ENCODE data around the gene ELMO1. TPM values are rescaled to one million over a fixed set of nuclear protein-coding genes. Genes with fewer than 3 reads are reported as not detected.

ELMO1 gene
- total and polyA plus RNA-seq, 4 donors, result 10.1 to 183 (median 34.4) TPM

DNA sequence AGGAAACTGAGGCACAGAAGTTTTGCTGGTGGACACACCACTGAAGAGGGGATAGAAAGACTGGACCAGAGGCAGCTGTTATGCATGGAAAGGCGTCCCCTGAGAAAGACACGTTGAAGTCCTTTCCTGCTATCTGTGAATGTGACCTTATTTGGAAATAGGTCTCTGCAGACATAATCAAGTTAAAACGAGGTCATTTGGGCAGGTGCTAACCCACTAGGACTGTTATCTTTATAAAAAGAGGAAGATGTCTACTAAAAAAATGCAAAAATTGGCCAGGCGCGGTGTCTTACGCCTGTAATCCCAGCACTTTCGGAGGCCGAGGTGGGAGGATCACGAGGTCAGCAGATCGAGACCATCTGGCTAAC lies 31.6 kb downstream of the ELMO1 start:
- H3K36me3 ChIP-seq (ENCODE audit: control insufficient read depth in 4 of 4, insufficient read depth in 4 of 4, low read length in 4 of 4), result no peaks in the 10 kb centered on the region
- peaks cover 0 to 18% (median 4%) of the 10 kb centered on the region in 5 donors for H3K4me1 ChIP-seq (ENCODE audit: control insufficient read depth in 5 of 5, insufficient read depth in 5 of 5, low read length in 5 of 5)
- no peak for DNase-seq
- TF ChIP-seq, protein P1, sequence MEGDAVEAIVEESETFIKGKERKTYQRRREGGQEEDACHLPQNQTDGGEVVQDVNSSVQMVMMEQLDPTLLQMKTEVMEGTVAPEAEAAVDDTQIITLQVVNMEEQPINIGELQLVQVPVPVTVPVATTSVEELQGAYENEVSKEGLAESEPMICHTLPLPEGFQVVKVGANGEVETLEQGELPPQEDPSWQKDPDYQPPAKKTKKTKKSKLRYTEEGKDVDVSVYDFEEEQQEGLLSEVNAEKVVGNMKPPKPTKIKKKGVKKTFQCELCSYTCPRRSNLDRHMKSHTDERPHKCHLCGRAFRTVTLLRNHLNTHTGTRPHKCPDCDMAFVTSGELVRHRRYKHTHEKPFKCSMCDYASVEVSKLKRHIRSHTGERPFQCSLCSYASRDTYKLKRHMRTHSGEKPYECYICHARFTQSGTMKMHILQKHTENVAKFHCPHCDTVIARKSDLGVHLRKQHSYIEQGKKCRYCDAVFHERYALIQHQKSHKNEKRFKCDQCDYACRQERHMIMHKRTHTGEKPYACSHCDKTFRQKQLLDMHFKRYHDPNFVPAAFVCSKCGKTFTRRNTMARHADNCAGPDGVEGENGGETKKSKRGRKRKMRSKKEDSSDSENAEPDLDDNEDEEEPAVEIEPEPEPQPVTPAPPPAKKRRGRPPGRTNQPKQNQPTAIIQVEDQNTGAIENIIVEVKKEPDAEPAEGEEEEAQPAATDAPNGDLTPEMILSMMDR (IDR thresholded peaks at IDR 0.05; ENCODE audit: control extremely low read depth, extremely low read depth), result no peak
- no peak for ATAC-seq (ENCODE audit: insufficient read depth, low FRiP score)
- H3K9me3 ChIP-seq (ENCODE audit: control insufficient read depth in 4 of 4, insufficient read depth in 3 of 4, low read length in 3 of 4), result peaks cover 0 to 7% (median 0%) of the 10 kb centered on the region in 4 donors
- no peak overlapping the region for H3K9ac ChIP-seq (ENCODE audit: insufficient read depth in 1 of 2, low read length in 2 of 2)
- H3K27me3 ChIP-seq (ENCODE audit: control insufficient read depth in 3 of 3, insufficient read depth in 3 of 3, low read length in 2 of 3), result no peaks in the 10 kb centered on the region
- H3K4me3 ChIP-seq, result no peak overlapping the region
- no peak overlapping the region for H3K27ac ChIP-seq (ENCODE audit: low read depth in 1 of 2, low read length in 1 of 2)
- WGBS, 2 donors, result 80 to 87% methylated on average over 10 of the region's 10 CpGs

DNA sequence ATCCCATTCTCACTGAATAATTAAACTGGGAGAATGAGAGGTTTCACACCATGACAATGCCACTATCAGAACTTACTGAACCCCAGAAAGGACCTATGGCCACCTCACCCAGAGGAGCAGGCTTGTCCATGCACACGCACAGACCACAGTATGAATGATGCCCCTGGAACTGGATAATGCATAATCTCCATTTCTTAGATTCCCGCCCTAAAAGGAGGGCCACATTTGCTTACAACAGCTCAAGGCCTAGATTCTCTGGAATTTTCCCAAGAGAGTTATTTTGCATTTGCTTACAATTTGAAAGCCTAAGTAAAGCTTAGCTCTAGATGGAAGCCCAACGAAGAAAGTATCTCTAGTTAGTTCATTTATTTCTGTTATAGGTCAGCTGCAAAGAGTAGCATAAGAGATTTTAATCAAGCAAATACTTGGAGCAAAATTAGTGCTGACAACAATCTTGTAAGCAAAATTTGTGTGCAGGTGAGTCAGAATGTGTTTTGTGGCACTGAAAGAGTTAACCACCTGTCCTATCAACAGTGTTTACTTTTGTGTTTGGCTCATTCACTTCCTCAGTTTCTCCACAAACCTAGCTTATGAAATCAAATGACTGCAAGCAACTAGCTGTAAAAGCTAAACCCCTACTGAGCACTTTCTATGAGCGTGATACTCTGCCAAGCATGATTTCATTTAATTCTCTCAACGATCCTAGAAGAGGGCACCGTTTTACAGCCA lies 32.1 kb downstream of the ELMO1 start:
- TF ChIP-seq, protein P1 (IDR thresholded peaks at IDR 0.05; ENCODE audit: control extremely low read depth, extremely low read depth), result no peak
- H3K9ac ChIP-seq (ENCODE audit: insufficient read depth in 1 of 2, low read length in 2 of 2), result no peak overlapping the region

DNA sequence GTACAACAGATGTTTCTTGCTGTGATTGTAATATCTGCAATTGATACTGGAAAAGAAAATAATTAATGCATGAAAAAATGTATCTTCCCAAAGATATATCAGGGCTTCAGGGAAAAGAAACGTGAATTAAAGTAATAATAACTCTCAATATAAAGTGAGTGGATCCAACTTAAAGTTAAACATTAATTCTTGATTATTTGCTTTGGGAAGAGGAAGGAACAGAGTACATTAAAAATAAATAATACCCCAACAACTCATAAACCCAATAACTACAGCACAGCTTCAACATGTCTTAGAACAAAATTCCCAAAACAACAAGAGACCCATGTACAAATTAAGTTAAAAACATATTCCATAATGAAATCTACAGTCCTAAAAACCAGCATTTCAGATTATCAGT lies 33.0 kb downstream of the ELMO1 start:
- ATAC-seq (ENCODE audit: insufficient read depth, low FRiP score) (no peak), DNase-seq (no peak)
- no peak overlapping the region for H3K9ac ChIP-seq (ENCODE audit: insufficient read depth in 1 of 2, low read length in 2 of 2)
- H3K27me3 ChIP-seq (ENCODE audit: control insufficient read depth in 3 of 3, insufficient read depth in 3 of 3, low read length in 2 of 3), result no peaks in the 10 kb centered on the region
- no peak overlapping the region for H3K4me3 ChIP-seq
- peaks cover 0 to 7% (median 0%) of the 10 kb centered on the region in 4 donors for H3K9me3 ChIP-seq (ENCODE audit: control insufficient read depth in 4 of 4, insufficient read depth in 3 of 4, low read length in 3 of 4)
- no peaks in the 10 kb centered on the region for H3K36me3 ChIP-seq (ENCODE audit: control insufficient read depth in 4 of 4, insufficient read depth in 4 of 4, low read length in 4 of 4)
- H3K27ac ChIP-seq (ENCODE audit: low read depth in 1 of 2, low read length in 1 of 2), result no peak overlapping the region
- peaks cover 0 to 11% (median 3%) of the 10 kb centered on the region in 5 donors for H3K4me1 ChIP-seq (ENCODE audit: control insufficient read depth in 5 of 5, insufficient read depth in 5 of 5, low read length in 5 of 5)
- WGBS, 2 donors, result 71 to 88% methylated on average over 1 of the region's 1 CpG
- TF ChIP-seq, protein P1 (IDR thresholded peaks at IDR 0.05; ENCODE audit: control extremely low read depth, extremely low read depth), result no peak

More for the DNA sequence above, 32.1 kb downstream of the ELMO1 start:
- Histone ChIP-seq H3K36me3 (ENCODE audit: control insufficient read depth in 4 of 4, insufficient read depth in 4 of 4, low read length in 4 of 4) (no peaks in the 10 kb centered on the region), H3K9me3 (ENCODE audit: control insufficient read depth in 4 of 4, insufficient read depth in 3 of 4, low read length in 3 of 4) (peaks cover 0 to 7% (median 0%) of the 10 kb centered on the region in 4 donors), H3K27me3 (ENCODE audit: control insufficient read depth in 3 of 3, insufficient read depth in 3 of 3, low read length in 2 of 3) (no peaks in the 10 kb centered on the region), H3K4me1 (ENCODE audit: control insufficient read depth in 5 of 5, insufficient read depth in 5 of 5, low read length in 5 of 5) (peaks cover 0 to 18% (median 3%) of the 10 kb centered on the region in 5 donors), H3K4me3 (no peak overlapping the region), H3K27ac (ENCODE audit: low read depth in 1 of 2, low read length in 1 of 2) (no peak overlapping the region)
- no peak for DNase-seq
- WGBS, 2 donors, result 87 to 91% methylated on average over 6 of the region's 6 CpGs
- no peak for ATAC-seq (ENCODE audit: insufficient read depth, low FRiP score)

Measured in lung (tissue), 12 donors.